H1 (cell line): ENCODE measurements around the gene FASTK.

Experiments
- CHD1 ChIP-seq: IDR thresholded peaks from 2 replicates; pipeline ENCODE4 v1.6.1; 2012; ENCODE audit warnings: low read depth, low read length, improper control_type of control experiment
- CTCF ChIP-seq, 3 experiments: IDR thresholded peaks; 1 replicate in 2 of 3; 2 replicates in 1 of 3; pipeline versions ENCODE4 v1.5.1 to v1.6.1; 2011; ENCODE audit warnings: low read length in 3 of 3, mild to moderate bottlenecking in 3 of 3, inconsistent platforms in 2 of 3, low read depth in 1 of 3, moderate library complexity in 1 of 3; ENCODE audit not compliant: insufficient read depth in 1 of 3; ENCODE audit errors: control extremely low read depth in 1 of 3
- EZH2 ChIP-seq: fragments of 200-600 bp; sonication (generic); IDR thresholded peaks from 2 replicates; pipeline ENCODE4 v1.7.1; 2012; ENCODE audit warnings: low read depth, mild to moderate bottlenecking, moderate library complexity, low read length, inconsistent platforms; ENCODE audit not compliant: severe bottlenecking
- GABPA ChIP-seq: IDR thresholded peaks from 2 replicates; pipeline ENCODE4 v1.6.1; 2011; ENCODE audit warnings: mild to moderate bottlenecking, low read length, moderate library complexity, borderline replicate concordance; ENCODE audit not compliant: insufficient read depth
- JUN ChIP-seq: IDR thresholded peaks from 2 replicates; pipeline ENCODE4 v1.6.1; 2011; ENCODE audit warnings: low read depth, mild to moderate bottlenecking, improper control_type of control experiment, low read length
- NRF1 ChIP-seq: IDR thresholded peaks from 2 replicates; pipeline ENCODE4 v1.6.1; 2011; ENCODE audit warnings: mild to moderate bottlenecking, low read depth, low read length, improper control_type of control experiment
- POLR2A ChIP-seq, 2 experiments: IDR thresholded peaks; 1 replicate in 1 of 2; 2 replicates in 1 of 2; pipeline ENCODE4 v1.6.1; 2011; ENCODE audit warnings: low read depth in 2 of 2, low read length in 2 of 2, mild to moderate bottlenecking in 2 of 2; ENCODE audit errors: control extremely low read depth in 1 of 2
- RFX5 ChIP-seq: IDR thresholded peaks from 2 replicates; pipeline ENCODE4 v1.6.1; 2011; ENCODE audit warnings: low read depth, low read length, improper control_type of control experiment, borderline replicate concordance

DNA sequence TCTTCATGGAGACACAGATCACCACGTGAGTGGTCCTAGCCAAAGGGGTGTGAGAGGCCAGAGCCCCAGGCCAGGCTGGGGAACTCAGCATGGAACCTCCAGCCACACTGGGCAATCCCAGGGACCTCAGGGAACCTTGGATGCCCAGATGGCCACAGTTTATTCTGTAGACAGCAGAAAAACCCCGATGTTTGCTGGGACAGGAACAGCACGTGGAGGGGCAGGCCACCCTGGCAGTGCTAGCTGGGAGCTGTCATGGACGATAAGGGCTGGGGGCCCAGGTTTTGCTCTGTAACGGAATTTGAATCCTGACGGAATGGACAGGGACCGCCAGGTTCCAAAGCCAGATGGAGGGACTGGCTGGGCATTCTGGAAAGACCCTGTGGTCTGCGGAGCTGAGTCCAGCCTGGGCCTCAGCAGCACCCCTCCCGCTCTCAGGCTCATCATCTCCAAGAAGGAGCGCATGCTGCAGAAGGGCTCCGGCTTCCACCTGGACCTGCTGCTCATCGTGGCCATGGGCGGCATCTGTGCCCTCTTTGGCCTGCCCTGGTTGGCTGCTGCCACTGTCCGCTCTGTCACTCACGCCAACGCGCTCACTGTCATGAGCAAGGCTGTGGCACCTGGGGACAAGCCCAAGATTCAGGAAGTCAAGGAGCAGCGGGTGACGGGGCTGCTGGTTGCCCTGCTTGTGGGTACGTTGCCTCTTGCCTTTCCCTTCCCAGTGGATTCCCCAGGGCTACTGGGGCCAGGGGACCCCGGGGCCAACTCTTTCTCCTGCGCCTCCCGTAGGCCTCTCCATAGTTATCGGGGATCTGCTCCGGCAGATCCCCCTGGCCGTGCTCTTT, 5.6 kb downstream of the FASTK start:
- TF ChIP-seq CTCF (IDR thresholded peaks at IDR 0.05; ENCODE audit: control extremely low read depth in 1 of 3, insufficient read depth in 1 of 3, low read depth in 1 of 3, low read length in 3 of 3) (no peak), JUN (no peak), POLR2A (IDR thresholded peaks at IDR 0.05; ENCODE audit: control extremely low read depth in 1 of 2, low read depth in 2 of 2, low read length in 2 of 2) (0 out of 3 replicates have a peak, but pooled peaks of 1 of the 2 experiments have one; percentile 16), EZH2 (no peak), CHD1 (no peak), GABPA (no peak), NRF1 (no peak), RFX5 (no peak)
